ENCODE measurements around the gene EFCAB11. TPM values are rescaled to one million over a fixed set of nuclear protein-coding genes. Genes with fewer than 3 reads are reported as not detected.
A peak's percentile ranks its signal among the peaks of the same experiment; 100 is the strongest.

Gene EFCAB11
- polyA plus RNA-seq, 3 donors, result 2.0 to 4.3 (median 2.1) TPM

GRCh38 chr14:89977668-89978067 is 23.1 kb upstream of the EFCAB11 start:
- H2AFZ ChIP-seq (ENCODE audit: insufficient read depth, low read depth, low read length, poor library complexity, severe bottlenecking), result no peak overlapping the region
- H3K79me2 ChIP-seq (ENCODE audit: insufficient read depth, low read length), result no peaks in the 10 kb centered on the region
- H3K4me3 ChIP-seq (replicated peaks in 1 of 3; ENCODE audit: low read depth in 2 of 3, low read length in 3 of 3), result no peak overlapping the region
- Mint-ChIP-seq H3K4me1 (peaks cover 6% of the 10 kb centered on the region), H3K27ac (no peak overlapping the region), H3K9me3 (no peaks in the 10 kb centered on the region), H3K4me3 (no peak overlapping the region), H3K36me3 (peaks cover 53 to 68% of the 10 kb centered on the region in 2 donors), H3K27me3 (ENCODE audit: low read depth in 3 of 3) (no peaks in the 10 kb centered on the region)
- no peak for DNase-seq
- H3K9ac ChIP-seq (ENCODE audit: insufficient read depth, low read length, poor library complexity, severe bottlenecking), result no peak overlapping the region
- no peaks in the 10 kb centered on the region for H3K9me3 ChIP-seq (replicated peaks in 1 of 2; ENCODE audit: control insufficient read depth in 1 of 2, insufficient read depth in 1 of 2, low read length in 2 of 2)
- TF ChIP-seq, protein P1, sequence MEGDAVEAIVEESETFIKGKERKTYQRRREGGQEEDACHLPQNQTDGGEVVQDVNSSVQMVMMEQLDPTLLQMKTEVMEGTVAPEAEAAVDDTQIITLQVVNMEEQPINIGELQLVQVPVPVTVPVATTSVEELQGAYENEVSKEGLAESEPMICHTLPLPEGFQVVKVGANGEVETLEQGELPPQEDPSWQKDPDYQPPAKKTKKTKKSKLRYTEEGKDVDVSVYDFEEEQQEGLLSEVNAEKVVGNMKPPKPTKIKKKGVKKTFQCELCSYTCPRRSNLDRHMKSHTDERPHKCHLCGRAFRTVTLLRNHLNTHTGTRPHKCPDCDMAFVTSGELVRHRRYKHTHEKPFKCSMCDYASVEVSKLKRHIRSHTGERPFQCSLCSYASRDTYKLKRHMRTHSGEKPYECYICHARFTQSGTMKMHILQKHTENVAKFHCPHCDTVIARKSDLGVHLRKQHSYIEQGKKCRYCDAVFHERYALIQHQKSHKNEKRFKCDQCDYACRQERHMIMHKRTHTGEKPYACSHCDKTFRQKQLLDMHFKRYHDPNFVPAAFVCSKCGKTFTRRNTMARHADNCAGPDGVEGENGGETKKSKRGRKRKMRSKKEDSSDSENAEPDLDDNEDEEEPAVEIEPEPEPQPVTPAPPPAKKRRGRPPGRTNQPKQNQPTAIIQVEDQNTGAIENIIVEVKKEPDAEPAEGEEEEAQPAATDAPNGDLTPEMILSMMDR (IDR thresholded peaks at IDR 0.05), result no peak
- no peaks in the 10 kb centered on the region for H4K20me1 ChIP-seq (ENCODE audit: insufficient read depth, low read length)
- no peak overlapping the region for H3K27ac ChIP-seq (ENCODE audit: low read depth in 1 of 2, low read length in 2 of 2)
- intact Hi-C loops (cut with micrococcal nuclease), result no loop called here
- no peaks in the 10 kb centered on the region for H3K4me1 ChIP-seq (ENCODE audit: control insufficient read depth in 1 of 2, insufficient read depth in 2 of 2, low read length in 2 of 2)
- no peak overlapping the region for H3K4me2 ChIP-seq (replicated peaks; ENCODE audit: extremely low read depth, low read length, poor library complexity, severe bottlenecking)
- peaks cover 49 to 87% of the 10 kb centered on the region in 2 donors for H3K36me3 ChIP-seq (replicated peaks in 1 of 2; ENCODE audit: control insufficient read depth in 1 of 2, insufficient read depth in 2 of 2, low read length in 2 of 2)
- 94% methylated on average over 2 of the region's 4 CpGs for WGBS (ENCODE audit: insufficient coverage)
- H3K27me3 ChIP-seq (ENCODE audit: control insufficient read depth in 2 of 2, insufficient read depth in 2 of 2, low read length in 2 of 2), result no peaks in the 10 kb centered on the region

DNA sequence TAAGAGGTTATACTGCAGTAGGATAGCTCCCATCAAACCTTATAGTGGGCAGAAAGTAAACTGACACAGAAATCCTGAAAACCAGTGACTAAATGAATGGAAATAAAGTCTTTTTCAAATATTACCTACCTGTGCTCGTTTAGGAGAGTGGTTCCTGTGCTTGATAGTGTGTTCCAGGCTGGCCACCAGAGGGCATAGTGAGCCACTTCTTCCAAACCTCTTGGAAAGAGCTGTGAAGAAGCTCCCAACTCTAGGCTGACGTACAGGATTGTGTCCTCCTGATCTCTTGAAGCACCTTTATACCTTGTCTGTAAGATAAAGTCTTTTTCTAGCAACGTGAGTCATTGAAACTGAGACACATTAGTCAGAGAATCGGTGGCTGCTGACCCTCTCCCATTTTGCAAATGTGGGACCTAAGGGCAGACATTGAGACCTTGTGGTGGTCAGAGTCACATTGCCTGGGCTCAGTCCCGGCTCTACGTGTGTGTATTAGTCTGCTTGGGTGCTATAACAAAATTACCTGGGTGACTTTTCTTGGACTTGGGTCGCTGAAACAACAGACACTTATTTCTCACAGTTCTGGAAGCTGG is 18.8 kb upstream of the EFCAB11 start:
- Histone ChIP-seq H2AFZ (ENCODE audit: insufficient read depth, low read depth, low read length, poor library complexity, severe bottlenecking) (no peak overlapping the region), H3K9ac (ENCODE audit: insufficient read depth, low read length, poor library complexity, severe bottlenecking) (no peak overlapping the region), H3K4me2 (replicated peaks; ENCODE audit: extremely low read depth, low read length, poor library complexity, severe bottlenecking) (no peak overlapping the region), H3K36me3 (replicated peaks in 1 of 2; ENCODE audit: control insufficient read depth in 1 of 2, insufficient read depth in 2 of 2, low read length in 2 of 2) (peaks cover 40 to 77% of the 10 kb centered on the region in 2 donors), H4K20me1 (ENCODE audit: insufficient read depth, low read length) (no peaks in the 10 kb centered on the region), H3K27me3 (ENCODE audit: control insufficient read depth in 2 of 2, insufficient read depth in 2 of 2, low read length in 2 of 2) (no peaks in the 10 kb centered on the region), H3K4me1 (ENCODE audit: control insufficient read depth in 1 of 2, insufficient read depth in 2 of 2, low read length in 2 of 2) (no peaks in the 10 kb centered on the region), H3K79me2 (ENCODE audit: insufficient read depth, low read length) (no peaks in the 10 kb centered on the region), H3K9me3 (replicated peaks in 1 of 2; ENCODE audit: control insufficient read depth in 1 of 2, insufficient read depth in 1 of 2, low read length in 2 of 2) (no peaks in the 10 kb centered on the region), H3K27ac (ENCODE audit: low read depth in 1 of 2, low read length in 2 of 2) (no peak overlapping the region), H3K4me3 (replicated peaks in 1 of 3; ENCODE audit: low read depth in 2 of 3, low read length in 3 of 3) (no peak overlapping the region)
- Mint-ChIP-seq H3K36me3 (peaks cover 48 to 64% of the 10 kb centered on the region in 2 donors), H3K4me1 (peaks cover 6% of the 10 kb centered on the region), H3K9me3 (peaks cover 0 to 2% (median 0%) of the 10 kb centered on the region in 7 donors), H3K27ac (peak overlapping the region in 2 of 7 donors; percentile 62 to 84), H3K4me3 (no peak overlapping the region), H3K27me3 (ENCODE audit: low read depth in 3 of 3) (no peaks in the 10 kb centered on the region)
- WGBS (ENCODE audit: insufficient coverage), result 90% methylated on average over 3 of the region's 7 CpGs
- intact Hi-C loops (cut with micrococcal nuclease), result loop anchor here in 1 of 2 donors (1.0 kb wide), 1 partner anchor 262 kb away; no protein-coding TSS in a partner anchor
- peak; percentile 44 to 61 (median 60) for DNase-seq
- TF ChIP-seq, protein P1 (IDR thresholded peaks at IDR 0.05), result peak; percentile 89
